Thoracic aorta (tissue), 2 donors: ENCODE data around the gene PLA2G4F. TPM values are rescaled to one million over a fixed set of nuclear protein-coding genes. Genes with fewer than 3 reads are reported as not detected.

Source experiments
- ATAC-seq: fragments of 150-250 bp; one replicate; pipeline ENCODE4 v1.8.0; 2017; ENCODE audit warnings: low read depth; ENCODE audit not compliant: insufficient number of reproducible peaks, low FRiP score
- DNase-seq: peaks from one replicate; pipeline ENCODE4 v3.0.0-alpha.2; 2020; ENCODE audit warnings: low spot score
- H3K27ac ChIP-seq, 2 donors: fragments of 200-600 bp; sonication (generic); 1 replicate in 1 of 2; 2 replicates in 1 of 2; pipeline ENCODE4 v1.5.1; 2016; ENCODE audit warnings: mild to moderate bottlenecking in 2 of 2, moderate library complexity in 2 of 2
- H3K27me3 ChIP-seq: fragments of 200-600 bp; sonication (generic); replicated peaks from 2 replicates; pipeline ENCODE4 v1.6.0; 2016; ENCODE audit warnings: mild to moderate bottlenecking; ENCODE audit not compliant: insufficient read depth
- H3K36me3 ChIP-seq: fragments of 200-600 bp; sonication (generic); one replicate; pipeline ENCODE4 v1.5.1; 2016
- H3K4me1 ChIP-seq, 2 donors: fragments of 200-600 bp; sonication (generic); 1 replicate in 1 of 2; 2 replicates in 1 of 2; pipeline versions ENCODE4 v1.5.1 to v1.6.0; 2016; ENCODE audit warnings: low read depth in 2 of 2, mild to moderate bottlenecking in 1 of 2; ENCODE audit not compliant: control insufficient read depth in 1 of 2
- H3K4me3 ChIP-seq: fragments of 200-600 bp; sonication (generic); 2 replicates; pipeline ENCODE4 v1.5.1; 2016; ENCODE audit warnings: mild to moderate bottlenecking
- H3K9me3 ChIP-seq: fragments of 200-600 bp; sonication (generic); 2 replicates; pipeline ENCODE4 v1.5.1; 2016
- CTCF ChIP-seq: fragments of 200-600 bp; sonication (generic); IDR thresholded peaks from one replicate; pipeline ENCODE4 v1.5.1; 2019; ENCODE audit warnings: antibody characterized with exemption
- total RNA-seq, 2 donors: library from RNA; depleted of rRNA; stranded (reverse); fragments of >200 nt; gene quantifications; one replicate each; pipeline versions ENCODE4 v1.1.0 to v1.2.3, GENCODE V29; 2016

PLA2G4F gene
- total RNA-seq, 2 donors from 2014 or later = 0.27 to 0.78 TPM

DNA sequence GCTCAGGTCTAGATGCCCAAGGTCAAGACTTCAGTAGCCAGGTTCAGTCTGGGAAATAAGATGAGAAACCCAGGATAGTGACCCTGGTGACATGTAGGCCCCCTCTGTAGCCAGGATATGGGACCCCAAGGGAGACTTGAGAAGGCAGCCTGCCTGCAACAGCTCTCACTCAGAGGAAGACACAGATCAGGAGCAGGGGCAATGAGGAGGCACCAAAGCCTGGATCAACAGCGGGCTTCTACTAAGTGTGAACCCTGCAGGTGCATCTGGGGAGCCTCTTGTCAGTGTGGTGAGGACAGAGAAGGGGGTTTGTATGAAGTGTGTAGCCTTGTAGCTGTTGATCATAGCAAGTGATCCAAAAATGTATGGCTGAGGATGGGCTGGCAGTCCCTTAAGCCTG, 25.4 kb downstream of the PLA2G4F start:
- Histone ChIP-seq H3K27ac (no peak overlapping the region), H3K4me1 (no peaks in the 10 kb centered on the region), H3K36me3 (no peaks in the 10 kb centered on the region), H3K9me3 (no peaks in the 10 kb centered on the region), H3K27me3 (no peaks in the 10 kb centered on the region), H3K4me3 (no peak overlapping the region)
- no peak for DNase-seq
- no peak for TF ChIP-seq CTCF
- ATAC-seq = no peak

DNA sequence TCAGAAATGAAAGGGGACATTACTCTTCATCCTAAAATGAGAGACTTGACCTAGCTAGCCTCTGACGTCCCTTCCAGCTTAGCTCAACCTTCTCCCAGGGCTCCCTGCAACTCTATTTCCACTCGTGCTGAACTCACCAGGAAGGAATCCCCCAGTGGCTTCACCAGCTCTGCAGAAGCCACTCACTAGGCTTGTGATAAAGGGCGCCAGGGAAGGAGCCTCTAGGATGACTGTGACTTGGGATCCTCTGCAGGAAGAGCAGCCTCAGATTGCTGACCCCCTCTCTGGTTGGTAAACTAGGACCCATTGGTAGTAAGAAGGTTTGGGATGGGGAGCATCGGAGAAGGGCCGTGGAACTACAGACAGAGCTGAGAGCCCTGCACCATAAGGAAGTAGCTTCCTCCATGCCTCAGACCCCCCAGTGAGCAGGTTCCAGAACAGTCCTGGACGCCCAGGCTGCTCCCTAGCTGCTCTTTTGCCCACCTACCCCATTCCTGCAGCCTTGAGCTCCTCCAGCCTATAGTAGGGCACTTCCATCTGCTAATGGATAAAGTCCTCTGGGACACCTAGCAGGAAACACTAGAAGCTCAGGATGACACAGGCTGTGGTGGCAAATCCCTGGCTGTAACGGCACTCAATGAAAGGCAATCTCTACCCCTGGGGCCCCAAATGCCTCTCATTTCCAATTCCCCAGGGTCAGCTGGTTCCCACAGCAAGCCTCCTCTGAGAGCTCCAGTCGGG, 26.0 kb downstream of the PLA2G4F start:
- no peak for TF ChIP-seq CTCF
- Histone ChIP-seq H3K27ac (no peak overlapping the region), H3K36me3 (no peaks in the 10 kb centered on the region), H3K4me3 (no peak overlapping the region), H3K27me3 (no peaks in the 10 kb centered on the region), H3K4me1 (no peaks in the 10 kb centered on the region), H3K9me3 (no peaks in the 10 kb centered on the region)
- DNase-seq = no peak
- no peak for ATAC-seq

DNA sequence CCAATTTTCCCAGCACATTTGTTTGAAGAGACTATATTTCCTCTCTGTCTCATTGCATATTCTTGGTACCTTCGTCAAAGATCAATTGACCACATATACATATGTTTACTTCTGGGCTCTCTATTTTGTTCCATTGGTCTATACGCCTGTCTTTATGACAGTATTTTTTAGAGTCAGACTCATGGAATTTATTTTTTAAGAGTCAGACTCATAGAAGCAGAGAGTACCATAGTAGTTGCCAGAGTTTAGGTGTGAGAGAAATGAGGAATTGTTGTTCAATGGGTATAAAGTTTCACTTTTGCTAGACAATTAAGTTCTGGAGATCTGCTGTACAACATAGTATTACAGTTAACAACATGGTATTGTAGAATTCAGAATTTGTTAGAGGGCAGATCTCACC, 27.1 kb downstream of the PLA2G4F start:
- Histone ChIP-seq H3K27ac (no peak overlapping the region), H3K4me1 (no peaks in the 10 kb centered on the region), H3K27me3 (no peaks in the 10 kb centered on the region), H3K36me3 (no peaks in the 10 kb centered on the region), H3K9me3 (no peaks in the 10 kb centered on the region), H3K4me3 (no peak overlapping the region)
- no peak for TF ChIP-seq CTCF
- ATAC-seq (no peak), DNase-seq (no peak)

GRCh38 chr15:42128476-42128875, 28.0 kb downstream of the PLA2G4F start:
- no peak overlapping the region for H3K27ac ChIP-seq
- no peak overlapping the region for H3K4me3 ChIP-seq
- TF ChIP-seq CTCF = no peak
- DNase-seq = no peak
- no peaks in the 10 kb centered on the region for H3K9me3 ChIP-seq
- H3K36me3 ChIP-seq = no peaks in the 10 kb centered on the region
- H3K27me3 ChIP-seq = no peaks in the 10 kb centered on the region
- ATAC-seq = no peak
- no peaks in the 10 kb centered on the region for H3K4me1 ChIP-seq

DNA sequence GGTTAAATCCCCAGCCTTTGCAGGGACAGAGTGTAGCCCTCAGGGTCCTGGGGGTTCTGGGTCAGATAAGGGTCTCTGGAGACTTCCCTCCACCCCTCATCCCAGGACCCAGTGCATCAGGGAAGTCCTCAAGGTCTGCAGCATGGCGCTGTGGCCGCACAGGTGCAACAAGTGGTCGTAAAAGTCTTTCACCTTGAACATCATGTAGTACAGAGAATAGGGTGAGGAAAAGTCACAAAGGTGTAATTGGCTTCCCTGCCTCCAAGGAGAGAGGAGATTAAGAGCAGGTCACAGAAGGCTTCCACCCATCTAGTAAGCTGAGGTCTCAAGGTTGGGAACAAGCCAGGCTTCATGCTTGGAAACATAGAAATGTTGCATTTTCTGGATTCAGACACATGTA, 32.9 kb downstream of the PLA2G4F start:
- ATAC-seq (no peak), DNase-seq (no peak)
- Histone ChIP-seq H3K27me3 (no peaks in the 10 kb centered on the region), H3K36me3 (no peaks in the 10 kb centered on the region), H3K4me3 (no peak overlapping the region), H3K27ac (no peak overlapping the region), H3K9me3 (no peaks in the 10 kb centered on the region), H3K4me1 (no peaks in the 10 kb centered on the region)
- no peak for TF ChIP-seq CTCF
